ENCODE measurements around the gene BTBD9. TPM values are rescaled to one million over a fixed set of nuclear protein-coding genes. Genes with fewer than 3 reads are reported as not detected.

Gene BTBD9
- polyA plus RNA-seq, 2 of the 4 experiments (the other 2 are of a cell fraction), result 2.3 to 4.6 TPM

DNA sequence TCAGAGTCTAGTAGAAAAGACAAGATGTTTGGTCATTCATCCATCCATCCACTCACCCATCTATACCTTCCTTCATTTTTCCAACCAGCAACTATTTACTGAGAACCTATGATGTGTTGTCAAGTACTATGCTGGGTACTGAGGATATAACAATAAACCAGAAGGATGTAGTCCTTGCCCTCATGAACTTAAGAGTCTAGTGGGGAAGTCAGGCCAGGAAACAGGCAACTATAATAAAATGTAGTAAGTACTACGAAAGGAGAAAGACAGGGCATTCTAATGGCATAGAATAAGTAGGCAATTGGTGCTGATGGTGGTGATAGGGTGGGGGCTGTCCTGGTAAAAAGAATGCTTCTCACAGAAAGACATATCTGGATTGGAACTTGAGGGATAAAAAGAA, 245.7 kb downstream of the BTBD9 start:
- DNase-seq (ENCODE audit: low read depth in 1 of 2, low spot score in 1 of 2) (no peak), FAIRE-seq (no peak), ATAC-seq (no peak)
- TF ChIP-seq ESRRA (IDR thresholded peaks at IDR 0.05; ENCODE audit: borderline replicate concordance, low read length), result no peak
- TF ChIP-seq MYC (IDR thresholded peaks at IDR 0.05; ENCODE audit: borderline replicate concordance, low read length), result no peak
- no peak for TF ChIP-seq HOXA7 (CRISPR knock-in tag; IDR thresholded peaks at IDR 0.05)
- no peak for TF ChIP-seq RAD21 (conservative IDR thresholded peaks at IDR 0.05 in 1 of 2, IDR thresholded peaks at IDR 0.05 in 1 of 2)
- TF ChIP-seq, protein P1, sequence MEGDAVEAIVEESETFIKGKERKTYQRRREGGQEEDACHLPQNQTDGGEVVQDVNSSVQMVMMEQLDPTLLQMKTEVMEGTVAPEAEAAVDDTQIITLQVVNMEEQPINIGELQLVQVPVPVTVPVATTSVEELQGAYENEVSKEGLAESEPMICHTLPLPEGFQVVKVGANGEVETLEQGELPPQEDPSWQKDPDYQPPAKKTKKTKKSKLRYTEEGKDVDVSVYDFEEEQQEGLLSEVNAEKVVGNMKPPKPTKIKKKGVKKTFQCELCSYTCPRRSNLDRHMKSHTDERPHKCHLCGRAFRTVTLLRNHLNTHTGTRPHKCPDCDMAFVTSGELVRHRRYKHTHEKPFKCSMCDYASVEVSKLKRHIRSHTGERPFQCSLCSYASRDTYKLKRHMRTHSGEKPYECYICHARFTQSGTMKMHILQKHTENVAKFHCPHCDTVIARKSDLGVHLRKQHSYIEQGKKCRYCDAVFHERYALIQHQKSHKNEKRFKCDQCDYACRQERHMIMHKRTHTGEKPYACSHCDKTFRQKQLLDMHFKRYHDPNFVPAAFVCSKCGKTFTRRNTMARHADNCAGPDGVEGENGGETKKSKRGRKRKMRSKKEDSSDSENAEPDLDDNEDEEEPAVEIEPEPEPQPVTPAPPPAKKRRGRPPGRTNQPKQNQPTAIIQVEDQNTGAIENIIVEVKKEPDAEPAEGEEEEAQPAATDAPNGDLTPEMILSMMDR (IDR thresholded peaks at IDR 0.05), result no peak
- no peak for TF ChIP-seq NFE2L2 (conservative IDR thresholded peaks at IDR 0.05; ENCODE audit: low read length)
- no peak for TF ChIP-seq ELK1 (IDR thresholded peaks at IDR 0.05; ENCODE audit: low read depth, low read length)
- TF ChIP-seq BHLHE40 (IDR thresholded peaks at IDR 0.05; ENCODE audit: low read depth, low read length), result no peak
- TF ChIP-seq EP300 (IDR thresholded peaks at IDR 0.05), result no peak
- TF ChIP-seq MAZ (IDR thresholded peaks at IDR 0.05; ENCODE audit: borderline replicate concordance, low read depth, low read length), result no peak
- no peak for TF ChIP-seq FOXS1 (CRISPR knock-in tag; IDR thresholded peaks at IDR 0.05)
- TF ChIP-seq ZFP36 (IDR thresholded peaks at IDR 0.05; ENCODE audit: borderline replicate concordance, partially characterized antibody), result no peak
- no peak for TF ChIP-seq KDM1A (IDR thresholded peaks at IDR 0.05; ENCODE audit: low read depth)
- no peak for TF ChIP-seq HDAC2 (IDR thresholded peaks at IDR 0.05)
- no peak for TF ChIP-seq RNF2 (IDR thresholded peaks at IDR 0.05; ENCODE audit: borderline replicate concordance, low read depth)
- no peak for TF ChIP-seq PBX3 (IDR thresholded peaks at IDR 0.05)
- no peak for TF ChIP-seq HEYL (CRISPR knock-in tag; IDR thresholded peaks at IDR 0.05)
- TF ChIP-seq ATOH8 (CRISPR knock-in tag; IDR thresholded peaks at IDR 0.05; ENCODE audit: low read depth), result no peak
- TF ChIP-seq RARB (CRISPR knock-in tag; IDR thresholded peaks at IDR 0.05), result no peak
- TF ChIP-seq, protein P2, sequence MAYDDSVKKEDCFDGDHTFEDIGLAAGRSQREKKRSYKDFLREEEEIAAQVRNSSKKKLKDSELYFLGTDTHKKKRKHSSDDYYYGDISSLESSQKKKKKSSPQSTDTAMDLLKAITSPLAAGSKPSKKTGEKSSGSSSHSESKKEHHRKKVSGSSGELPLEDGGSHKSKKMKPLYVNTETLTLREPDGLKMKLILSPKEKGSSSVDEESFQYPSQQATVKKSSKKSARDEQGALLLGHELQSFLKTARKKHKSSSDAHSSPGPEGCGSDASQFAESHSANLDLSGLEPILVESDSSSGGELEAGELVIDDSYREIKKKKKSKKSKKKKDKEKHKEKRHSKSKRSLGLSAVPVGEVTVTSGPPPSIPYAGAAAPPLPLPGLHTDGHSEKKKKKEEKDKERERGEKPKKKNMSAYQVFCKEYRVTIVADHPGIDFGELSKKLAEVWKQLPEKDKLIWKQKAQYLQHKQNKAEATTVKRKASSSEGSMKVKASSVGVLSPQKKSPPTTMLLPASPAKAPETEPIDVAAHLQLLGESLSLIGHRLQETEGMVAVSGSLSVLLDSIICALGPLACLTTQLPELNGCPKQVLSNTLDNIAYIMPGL (CRISPR knock-in tag; IDR thresholded peaks at IDR 0.05; ENCODE audit: borderline replicate concordance), result no peak
- no peak overlapping the region for H3K4me2 ChIP-seq
- WGBS (ENCODE audit: missing lambda C conversion rate), result 81% methylated on average over 1 of the region's 1 CpG
- ChIA-PET CTCF (no interaction called here), POLR2A (no interaction called here)
- H3K27ac ChIP-seq, result no peak overlapping the region
- H3K4me3 ChIP-seq, result no peak overlapping the region
- H3K4me1 ChIP-seq, result peaks cover 16% of the 10 kb centered on the region
- H3K9me3 ChIP-seq, result no peaks in the 10 kb centered on the region

All from A549 (cell line).